Omental fat pad (tissue), 4 donors: ENCODE results near the gene SNRNP70. TPM values are rescaled to one million over a fixed set of nuclear protein-coding genes. Genes with fewer than 3 reads are reported as not detected.

Experiments
- ATAC-seq: fragments of 150-250 bp; one replicate; pipeline ENCODE4 v1.9.1; 2016; ENCODE audit warnings: mild to moderate bottlenecking, moderate library complexity; ENCODE audit not compliant: low FRiP score
- DNase-seq: peaks from one replicate; pipeline ENCODE4 v3.0.0-alpha.2; 2019; ENCODE audit warnings: low spot score
- CTCF ChIP-seq, 3 donors: fragments of 450-650 bp; IDR thresholded peaks; one replicate each; pipeline ENCODE4 v1.5.1; 2016 to 2017; ENCODE audit warnings: antibody characterized with exemption in 3 of 3, mild to moderate bottlenecking in 3 of 3, moderate library complexity in 2 of 3
- total RNA-seq, 4 donors: library from RNA; depleted of rRNA; stranded (reverse); fragments of >200 nt; gene quantifications; one replicate each; pipeline ENCODE4 v1.1.0, GENCODE V29; 2016

The SNRNP70 gene
- total RNA-seq, 4 donors from 2014 or later, result 132 to 314 (median 207) TPM

DNA sequence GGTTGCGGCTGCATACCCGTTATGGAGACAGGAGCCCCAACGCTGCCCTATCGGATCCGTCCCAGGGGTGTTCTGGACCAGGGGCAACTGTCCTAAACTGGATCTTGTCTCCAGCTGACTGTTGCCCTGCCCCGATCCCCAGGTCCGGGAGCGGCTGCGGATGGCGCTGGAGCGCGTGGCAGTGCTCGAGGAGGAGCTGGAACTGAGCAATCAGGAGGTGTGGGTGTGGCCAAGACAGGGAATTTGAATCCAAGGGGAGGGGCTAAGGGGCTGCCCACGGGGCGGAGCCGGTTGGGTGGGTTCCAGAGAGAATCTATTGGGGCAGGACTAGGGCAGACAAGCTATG lies 44.0 kb downstream of the SNRNP70 start:
- TF ChIP-seq CTCF (IDR thresholded peaks at IDR 0.05), result no peak
- no peak for DNase-seq

DNA sequence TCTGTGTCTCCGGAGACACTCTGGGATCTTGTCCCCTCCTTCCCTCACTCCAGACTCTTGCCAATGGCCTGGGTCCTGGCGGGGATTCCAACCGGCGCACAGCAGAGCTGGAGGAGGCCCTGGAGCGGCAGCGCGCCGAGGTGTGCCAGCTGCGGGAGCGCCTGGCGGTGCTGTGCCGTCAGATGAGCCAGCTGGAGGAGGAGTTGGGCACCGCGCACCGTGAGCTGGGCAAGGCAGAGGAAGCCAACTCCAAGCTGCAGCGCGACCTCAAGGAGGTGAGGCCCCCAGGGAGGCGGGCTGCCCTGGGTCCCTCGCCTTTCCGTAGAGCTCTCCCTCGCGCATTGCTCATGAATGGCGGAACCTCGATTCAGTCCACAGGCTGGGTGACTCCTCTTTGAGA lies 45.1 kb downstream of the SNRNP70 start:
- DNase-seq, result no peak
- TF ChIP-seq CTCF (IDR thresholded peaks at IDR 0.05), result no peak

More for the DNA sequence above, 44.0 kb downstream of the SNRNP70 start:
- ATAC-seq, result no peak

DNA sequence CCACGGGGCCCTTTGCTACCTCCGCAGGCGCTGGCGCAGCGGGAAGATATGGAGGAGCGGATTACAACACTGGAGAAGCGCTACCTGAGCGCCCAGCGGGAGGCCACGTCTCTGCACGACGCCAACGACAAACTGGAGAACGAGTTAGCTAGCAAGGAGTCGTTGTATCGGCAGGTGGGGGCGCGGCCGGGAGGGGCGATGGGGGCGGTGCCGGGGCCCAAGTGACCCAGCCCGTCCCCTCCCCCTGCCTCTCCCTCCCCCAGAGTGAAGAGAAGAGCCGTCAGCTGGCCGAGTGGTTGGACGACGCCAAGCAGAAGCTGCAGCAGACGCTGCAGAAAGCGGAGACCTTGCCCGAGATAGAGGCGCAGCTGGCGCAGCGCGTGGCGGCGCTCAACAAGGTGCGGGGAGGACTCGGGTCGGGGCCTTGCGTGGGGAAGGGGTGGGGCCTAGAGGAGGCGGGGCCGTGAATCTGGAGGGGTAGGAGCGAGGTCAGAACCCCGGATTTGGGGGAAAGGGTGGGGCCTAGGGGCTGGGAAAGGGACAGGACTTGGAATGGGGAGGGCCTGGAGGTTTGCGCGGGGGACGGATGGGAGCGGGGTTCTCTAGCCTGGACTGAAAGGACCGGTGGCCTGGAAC lies 47.8 kb downstream of the SNRNP70 start:
- ATAC-seq, result no peak
- no peak for DNase-seq
- no peak for TF ChIP-seq CTCF (IDR thresholded peaks at IDR 0.05)

More for the DNA sequence above, 45.1 kb downstream of the SNRNP70 start:
- ATAC-seq, result no peak

- DNase-seq, result no peak
- ATAC-seq, result peak; percentile 38
- TF ChIP-seq CTCF (IDR thresholded peaks at IDR 0.05), result no peak
Measured at GRCh38 chr19:49133621-49134454, 48.6 kb downstream of the SNRNP70 start.

DNA sequence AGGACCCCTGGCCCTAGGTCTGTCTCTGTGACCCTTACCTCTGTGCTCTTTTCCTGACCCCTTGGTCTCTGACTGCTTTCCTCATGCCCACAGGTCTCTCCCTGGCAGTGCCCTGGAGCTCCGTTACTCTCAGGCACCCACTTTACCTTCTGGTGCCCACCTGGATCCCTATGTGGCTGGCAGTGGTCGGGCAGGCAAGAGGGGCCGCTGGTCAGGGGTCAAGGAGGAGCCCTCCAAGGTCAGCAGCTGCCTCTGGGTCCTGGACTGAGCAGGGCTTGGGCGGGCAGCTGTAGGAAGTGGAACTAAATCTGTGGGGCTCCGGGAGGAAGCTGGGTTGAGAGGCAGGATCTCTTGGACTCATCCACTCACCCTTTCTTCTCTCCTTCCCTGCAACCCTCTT lies 50.4 kb downstream of the SNRNP70 start:
- no peak for DNase-seq
- TF ChIP-seq CTCF (IDR thresholded peaks at IDR 0.05), result no peak
- no peak for ATAC-seq

GRCh38 chr19:49136771-49137171 lies 51.5 kb downstream of the SNRNP70 start:
- no peak for DNase-seq
- no peak for ATAC-seq
- no peak for TF ChIP-seq CTCF (IDR thresholded peaks at IDR 0.05)

GRCh38 chr19:49140951-49141350 lies 55.7 kb downstream of the SNRNP70 start:
- no peak for DNase-seq
- no peak for TF ChIP-seq CTCF (IDR thresholded peaks at IDR 0.05)
- ATAC-seq, result no peak
